GM12801 (cell line): ENCODE measurements around the gene NAT9.

ENCODE experiments used
- CTCF ChIP-seq: IDR thresholded peaks from one replicate; pipeline ENCODE4 v1.5.1; 2011; ENCODE audit warnings: control low read depth; ENCODE audit not compliant: insufficient read length; ENCODE audit errors: extremely low read depth

The NAT9 gene

DNA sequence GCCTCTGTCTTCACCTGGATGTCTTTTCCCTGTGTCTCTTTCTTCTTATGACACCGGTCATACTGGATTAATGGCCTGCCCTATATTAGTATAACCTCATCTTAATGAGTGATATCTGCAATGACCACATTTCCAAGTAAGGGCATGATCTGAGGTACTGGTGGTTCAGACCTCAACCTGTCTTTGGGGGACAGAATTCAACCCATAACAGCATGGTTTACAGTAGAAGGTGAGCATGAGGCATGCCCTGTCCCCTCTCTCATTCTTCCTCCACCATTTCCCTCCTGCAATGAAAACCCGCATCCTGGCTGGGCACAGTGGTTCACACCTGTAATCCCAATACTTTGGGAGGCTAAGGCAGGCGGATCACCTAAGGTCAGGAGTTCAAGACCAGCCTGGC lies 41.9 kb downstream of the NAT9 start:
- TF ChIP-seq CTCF, result no peak

DNA sequence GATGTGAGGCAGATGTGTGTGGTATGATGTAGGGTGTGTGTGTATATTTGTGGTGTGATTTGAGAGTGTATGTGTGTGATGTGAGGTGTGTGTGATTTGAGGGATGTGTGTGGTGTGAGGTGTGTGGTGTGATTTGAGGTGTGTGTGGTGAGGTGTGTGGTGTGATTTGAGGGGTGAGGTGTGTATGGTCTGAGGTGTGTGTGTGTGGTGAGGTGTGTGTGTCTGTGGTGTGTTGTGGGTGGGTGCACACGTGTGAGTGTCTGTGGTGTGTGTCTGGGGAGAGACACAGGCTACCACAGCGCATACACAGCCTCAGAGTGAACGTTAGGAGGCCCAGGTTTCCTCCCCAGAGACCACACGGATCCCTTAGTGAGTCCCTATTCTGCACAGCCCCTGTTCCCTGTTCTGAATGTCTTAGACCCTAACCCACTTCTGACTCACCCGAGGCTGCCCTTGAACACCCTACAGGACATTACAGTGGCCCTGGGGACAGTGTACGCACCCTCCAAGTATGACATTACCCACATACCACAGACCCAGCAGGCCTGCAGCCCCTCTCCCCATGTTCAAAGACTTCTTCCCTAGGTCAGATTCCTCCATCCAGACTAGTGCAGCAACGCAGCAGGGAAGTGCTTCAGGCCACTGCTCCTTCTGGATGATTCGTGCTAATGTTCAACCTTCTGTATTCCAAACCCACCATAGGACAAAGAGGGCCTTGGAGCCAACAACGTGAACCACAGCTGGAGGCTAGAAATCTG lies 42.6 kb downstream of the NAT9 start:
- no peak for TF ChIP-seq CTCF

DNA sequence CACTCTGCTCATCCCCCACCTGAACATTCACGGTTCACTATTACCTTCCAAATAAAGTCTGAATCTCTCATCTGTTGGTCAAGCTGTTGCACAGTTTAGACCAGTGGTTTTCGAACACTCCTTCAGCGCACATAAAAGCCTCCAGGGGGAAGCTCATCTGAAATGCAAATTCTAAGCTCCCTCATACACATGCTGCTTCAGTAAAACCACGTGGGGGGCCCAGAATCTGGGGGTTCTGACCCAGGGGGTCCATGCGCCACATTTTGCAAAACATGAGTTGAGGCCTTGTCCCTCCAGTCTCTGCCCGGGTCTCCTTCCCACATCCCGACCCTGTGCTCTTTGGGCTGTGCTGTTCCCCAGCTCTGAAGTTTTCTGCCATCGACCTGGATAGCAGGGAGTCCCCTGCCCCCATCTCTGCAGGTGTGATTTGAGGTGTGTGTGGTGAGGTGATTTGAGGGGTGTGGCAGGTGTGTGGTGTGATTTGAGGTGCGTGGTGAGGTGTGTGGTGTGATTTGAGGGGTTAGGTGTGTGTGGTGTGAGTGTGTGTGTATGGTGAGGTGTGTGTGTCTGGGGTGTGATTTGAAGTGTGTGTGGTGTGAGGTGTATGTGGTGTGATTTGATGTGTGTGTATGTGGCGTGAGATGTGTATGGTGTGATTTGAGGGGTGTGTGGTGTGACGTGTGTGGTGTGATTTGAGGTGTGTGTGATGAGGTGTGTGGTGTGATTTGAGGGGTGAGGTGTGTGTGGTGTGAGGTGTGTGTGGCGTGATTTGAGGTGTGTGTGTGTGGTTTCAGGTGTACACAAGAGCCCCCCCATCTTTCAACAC lies 43.9 kb downstream of the NAT9 start:
- no peak for TF ChIP-seq CTCF

GRCh38 chr17:74731347-74731605 lies 44.9 kb downstream of the NAT9 start:
- TF ChIP-seq CTCF, result no peak

GRCh38 chr17:74730491-74731346 lies 45.4 kb downstream of the NAT9 start:
- no peak for TF ChIP-seq CTCF

DNA sequence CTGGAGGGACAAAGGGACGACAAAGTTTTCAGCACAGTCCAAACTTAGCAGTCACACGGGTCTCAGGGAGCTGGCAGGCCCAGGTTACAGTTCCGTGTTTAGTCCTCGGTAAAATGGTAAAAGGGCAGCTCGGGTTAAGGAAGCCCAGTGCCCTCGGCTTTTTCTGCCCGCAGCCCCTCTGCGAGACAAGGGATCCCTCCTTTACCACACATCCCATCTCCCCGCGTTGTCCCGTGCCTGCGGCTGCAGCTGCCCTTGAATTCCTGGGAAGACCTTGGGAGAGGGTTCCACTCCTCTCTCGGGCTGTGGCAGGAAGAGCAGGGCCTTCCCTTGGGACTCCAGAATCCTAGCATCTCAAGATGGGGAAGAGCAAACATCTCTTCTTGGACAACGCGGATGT lies 46.3 kb downstream of the NAT9 start:
- no peak for TF ChIP-seq CTCF

DNA sequence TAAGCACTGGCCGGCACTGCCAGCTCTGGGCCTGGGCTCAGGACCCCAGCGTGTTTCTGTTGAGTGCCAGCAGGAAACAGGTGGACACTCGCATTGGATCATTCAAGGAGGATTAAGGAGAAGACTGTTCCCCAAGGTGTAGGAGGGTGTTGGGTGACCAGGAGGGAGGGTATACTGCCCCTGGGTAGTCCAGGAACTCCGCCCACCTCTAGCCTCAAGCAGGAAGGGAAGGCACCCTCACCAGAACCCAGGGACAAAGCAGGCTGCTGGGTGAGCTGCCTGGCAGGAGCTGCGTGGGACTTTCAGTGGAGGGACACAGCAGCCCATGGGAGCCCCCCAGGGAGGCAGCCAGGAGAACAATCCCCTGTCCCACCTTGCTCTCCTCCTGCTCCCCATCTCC lies 46.8 kb downstream of the NAT9 start:
- no peak for TF ChIP-seq CTCF
